A673 (cell line): ENCODE data around the gene SLC39A8.

ENCODE experiments used
- CTCF ChIP-seq: fragments of 300-800, 200-600 bp; sonication (generic); conservative IDR thresholded peaks from 2 replicates; pipeline ENCODE4 v1.5.1; 2017; ENCODE audit warnings: low read depth, mild to moderate bottlenecking, antibody characterized with exemption, low read length, moderate library complexity, mixed read lengths
- EZH2 ChIP-seq: fragments of 200-600 bp; sonication (generic); IDR thresholded peaks from 2 replicates; pipeline ENCODE4 v1.6.1; 2017; ENCODE audit warnings: borderline replicate concordance, low read depth, mild to moderate bottlenecking, mixed read lengths, antibody characterized with exemption, low read length; ENCODE audit not compliant: poor library complexity, severe bottlenecking

- TF ChIP-seq CTCF (no peak), EZH2 (no peak)
Observed at GRCh38 chr4:102318526-102318925, 26.8 kb downstream of the SLC39A8 start.
